HG03469 (cell line): ENCODE results near the gene NUDT9.

ENCODE experiments used
- ATAC-seq: cut with Tn5 transposase; IDR thresholded peaks from one replicate; pipeline ENCODE4 v1.9.1; 2021; ENCODE audit warnings: mild to moderate bottlenecking, moderate library complexity, moderate number of reproducible peaks; ENCODE audit not compliant: unreplicated experiment

The NUDT9 gene

DNA sequence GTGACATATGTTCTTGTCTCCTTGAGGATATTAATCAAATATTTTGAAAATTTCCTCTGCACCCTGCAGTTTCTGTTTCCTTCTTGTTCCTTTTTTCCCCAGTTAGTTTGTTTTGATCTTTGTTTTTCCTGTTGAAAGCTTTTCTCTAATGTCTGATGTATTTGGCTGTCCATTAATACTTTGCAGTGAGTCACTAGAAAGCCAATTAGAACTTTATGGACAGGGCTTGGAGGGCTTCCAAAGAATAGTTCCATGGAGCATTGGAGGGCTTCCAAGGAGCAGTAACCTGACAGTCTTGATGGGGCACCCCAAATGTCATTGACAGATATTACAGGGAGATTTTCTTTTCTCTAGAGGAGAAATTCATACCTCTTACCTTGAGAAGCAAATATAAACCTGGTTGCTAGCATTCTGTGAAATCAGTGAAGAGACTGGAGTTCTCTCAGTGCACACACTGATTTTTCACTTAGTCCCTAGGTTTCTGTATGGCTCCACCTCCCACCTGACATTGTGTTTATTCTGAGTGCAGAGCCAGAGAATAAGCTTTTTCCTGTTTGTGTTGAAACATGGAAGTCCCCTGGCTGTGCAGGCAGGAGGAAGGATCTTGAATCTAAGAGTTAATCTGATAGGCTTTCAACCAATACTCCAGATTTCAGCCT lies 80.3 kb downstream of the NUDT9 start:
- ATAC-seq: no peak

DNA sequence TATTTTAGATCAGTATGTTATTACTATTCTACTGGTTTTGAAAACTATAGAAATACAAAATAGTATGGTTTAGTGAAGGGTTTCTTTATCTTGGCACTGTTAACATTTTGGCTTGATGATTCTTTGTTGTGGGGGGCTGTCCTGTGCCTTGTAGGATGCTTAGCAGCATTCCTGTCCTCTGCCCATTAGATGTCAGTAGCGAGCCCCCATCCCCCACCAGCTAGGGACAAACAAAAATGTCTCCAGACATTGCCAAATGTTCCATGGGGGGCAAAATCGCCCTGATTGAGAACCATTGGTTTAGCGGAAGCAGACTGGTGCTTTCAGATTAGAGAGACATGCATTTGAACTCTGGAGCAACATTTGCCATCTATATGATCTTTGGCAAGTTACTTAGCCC lies 83.5 kb downstream of the NUDT9 start:
- ATAC-seq: no peak

GRCh38 chr4:87506974-87507701 lies 84.8 kb downstream of the NUDT9 start:
- ATAC-seq: no peak
